Endothelial cell of umbilical vein (primary cell): ENCODE data around the gene SORCS2. TPM values are rescaled to one million over a fixed set of nuclear protein-coding genes. Genes with fewer than 3 reads are reported as not detected.

Experiments
- BruUV-seq: library from RNA; stranded (reverse); fragments of 400-500 nt; replicated peaks from 2 replicates; lab custom pipeline; 2021; lab: Mats Ljungman, UMichigan
- CTCF ChIA-PET: fragments of 300-600, 350-600 bp; sonication (Branson Sonifier 250); formaldehyde crosslinking; loops from one replicate; lab custom pipeline; 2021; ENCODE audit warnings: antibody characterized with exemption, inconsistent platforms; lab: Charles Lee
- POLR2A ChIA-PET: fragments of 300-600, 350-600 bp; sonication (Branson Sonifier 250); formaldehyde crosslinking; loops from one replicate; lab custom pipeline; 2021; ENCODE audit warnings: antibody characterized with exemption, inconsistent platforms; lab: Charles Lee
- DNase-seq: peaks from one replicate; pipeline ENCODE4 v3.0.0-alpha.2; 2011; ENCODE audit warnings: low read depth, low spot score
- FAIRE-seq: peaks from 2 replicates; lab custom pipeline; 2011; peaks lifted over from hg19 to GRCh38; lab: Jason Lieb, UNC
- H2AFZ ChIP-seq: 2 replicates; pipeline ENCODE4 v1.6.0; 2012; ENCODE audit warnings: low read depth, low read length, control low read depth, inconsistent platforms
- H3K27ac ChIP-seq: 2 replicates; pipeline ENCODE4 v1.5.1; 2011; ENCODE audit warnings: low read depth, mild to moderate bottlenecking, control low read depth, low read length, moderate library complexity; ENCODE audit not compliant: insufficient read depth
- H3K27me3 ChIP-seq, 2 experiments: 2 replicates each; pipeline versions ENCODE4 v1.6.0 to v1.6.1; 2011; ENCODE audit warnings: low read length in 2 of 2, mixed read lengths in 1 of 2; ENCODE audit not compliant: control insufficient read depth in 2 of 2, insufficient read depth in 2 of 2
- H3K36me3 ChIP-seq, 2 experiments: 2 replicates in 1 of 2; 3 replicates in 1 of 2; pipeline ENCODE4 v1.5.1; 2011; ENCODE audit warnings: low read length in 2 of 2, mild to moderate bottlenecking in 1 of 2, moderate library complexity in 1 of 2; ENCODE audit not compliant: control insufficient read depth in 2 of 2, insufficient read depth in 2 of 2; ENCODE audit errors: extremely low read depth in 1 of 2
- H3K4me1 ChIP-seq: 3 replicates; pipeline ENCODE4 v1.5.1; 2011; ENCODE audit warnings: mild to moderate bottlenecking, low read length; ENCODE audit not compliant: control insufficient read depth, insufficient read depth; ENCODE audit errors: extremely low read depth
- H3K4me2 ChIP-seq: 2 replicates; pipeline ENCODE4 v1.6.1; 2011; ENCODE audit warnings: low read length, control low read depth, mixed read lengths; ENCODE audit not compliant: insufficient read depth
- H3K4me3 ChIP-seq, 3 experiments: fragments of 200-600 bp in 1 of 3; sonication (generic), shearing (Covaris generic) in 1 of 3; replicated peaks in 1 of 3; 2 replicates each; pipeline ENCODE4 v1.5.1; 2011 to 2016; ENCODE audit warnings: control low read depth in 3 of 3, low read length in 3 of 3, mild to moderate bottlenecking in 2 of 3, inconsistent platforms in 1 of 3, low read depth in 1 of 3, moderate library complexity in 1 of 3; ENCODE audit not compliant: insufficient read depth in 1 of 3
- H3K79me2 ChIP-seq: 2 replicates; pipeline ENCODE4 v1.6.0; 2012; ENCODE audit warnings: low read length, inconsistent platforms; ENCODE audit not compliant: control insufficient read depth, insufficient read depth
- H3K9ac ChIP-seq: replicated peaks from 2 replicates; pipeline ENCODE3; 2011; ENCODE audit warnings: low read length, control low read depth; ENCODE audit not compliant: insufficient read depth; ENCODE audit errors: extremely low read depth
- H3K9me1 ChIP-seq: replicated peaks from 3 replicates; pipeline ENCODE4 v1.6.0; 2011; ENCODE audit warnings: mild to moderate bottlenecking, low read length; ENCODE audit not compliant: control insufficient read depth, insufficient read depth; ENCODE audit errors: extremely low read depth
- H3K9me3 ChIP-seq: replicated peaks from 2 replicates; pipeline ENCODE4 v1.5.1; 2012; ENCODE audit warnings: low read length, inconsistent platforms; ENCODE audit not compliant: control insufficient read depth, insufficient read depth
- H4K20me1 ChIP-seq: replicated peaks from 2 replicates; pipeline ENCODE3; 2011; ENCODE audit warnings: mild to moderate bottlenecking, low read length; ENCODE audit not compliant: control insufficient read depth, insufficient read depth; ENCODE audit errors: extremely low read depth
- CTCF ChIP-seq, 2 donors: IDR thresholded peaks; 1 replicate in 1 of 2; 2 replicates in 1 of 2; pipeline ENCODE4 v1.5.1; 2011; ENCODE audit warnings: low read length in 2 of 2, mild to moderate bottlenecking in 2 of 2, moderate library complexity in 2 of 2, control low read depth in 1 of 2, inconsistent platforms in 1 of 2, low read depth in 1 of 2; ENCODE audit not compliant: insufficient read depth in 1 of 2; ENCODE audit errors: extremely low read depth in 1 of 2
- EZH2 ChIP-seq: IDR thresholded peaks from 2 replicates; pipeline ENCODE4 v1.6.1; 2012; ENCODE audit warnings: borderline replicate concordance, low read depth, mild to moderate bottlenecking, moderate library complexity, low read length, inconsistent platforms; ENCODE audit not compliant: severe bottlenecking
- FOS ChIP-seq: IDR thresholded peaks from 2 replicates; pipeline ENCODE4 v1.6.1; 2011; ENCODE audit warnings: mild to moderate bottlenecking, low read length, moderate library complexity, borderline replicate concordance; ENCODE audit not compliant: insufficient read depth
- GATA2 ChIP-seq: IDR thresholded peaks from 2 replicates; pipeline ENCODE4 v1.7.0; 2011; ENCODE audit warnings: low read depth, mild to moderate bottlenecking, moderate library complexity, mixed read lengths, low read length; ENCODE audit not compliant: insufficient read length, insufficient read depth
- JUN ChIP-seq: IDR thresholded peaks from 2 replicates; pipeline ENCODE4 v1.6.1; 2011; ENCODE audit warnings: borderline replicate concordance, low read depth; ENCODE audit not compliant: insufficient read length, insufficient read depth
- MAX ChIP-seq: IDR thresholded peaks from 2 replicates; pipeline ENCODE4 v1.6.1; 2011; ENCODE audit not compliant: insufficient read depth, insufficient read length
- MYC ChIP-seq: IDR thresholded peaks from one replicate; pipeline ENCODE4 v1.6.1; 2011; ENCODE audit warnings: mild to moderate bottlenecking, low read depth, low read length
- POLR2A ChIP-seq: IDR thresholded peaks from 2 replicates; pipeline ENCODE4 v1.6.1; 2012; ENCODE audit warnings: low read depth, mild to moderate bottlenecking, control low read depth, low read length
- POLR2AphosphoS5 ChIP-seq: IDR thresholded peaks from 2 replicates; pipeline ENCODE4 v1.6.1; 2012; ENCODE audit warnings: low read depth, mild to moderate bottlenecking, control low read depth, low read length, moderate library complexity; ENCODE audit not compliant: insufficient read depth
- dilution Hi-C: fragments of 300-500 bp; cut with MboI; formaldehyde crosslinking; loops from one replicate; pipeline ENCODE4 v1.15.0; 2019; ENCODE audit warnings: low sequenced_read_pairs; ENCODE audit not compliant: extremely low pct_ligation_motif_present
- intact Hi-C: fragments of 100-400 bp; cut with micrococcal nuclease; formaldehyde crosslinking; loops from one replicate; pipeline ENCODE4 v1.10.0; 2022
- polyA plus RNA-seq, 4 experiments: library from polyadenylated mRNA; depleted of rRNA in 3 of 4; stranded (reverse) in 3 of 4; unstranded in 1 of 4; fragments of >200 nt; gene quantifications; 2 replicates each; pipeline versions ENCODE4 v1.2.1 to v1.2.3, GENCODE V29; 2011 to 2012; ENCODE audit warnings: missing spikeins in 1 of 4
- total RNA-seq: library from RNA; stranded (reverse); gene quantifications from 2 replicates; pipeline ENCODE4 v1.2.3, GENCODE V29; 2021

The SORCS2 gene
- total and polyA plus RNA-seq, 2 donors (not counting 3 experiments of a cell fraction or from before 2014, with no cell fraction given) = not detected

- Histone ChIP-seq H3K9me3 (no peaks in the 10 kb centered on the region), H3K4me1 (no peaks in the 10 kb centered on the region), H3K79me2 (peaks cover 8% of the 10 kb centered on the region), H3K27ac (no peak overlapping the region), H2AFZ (no peak overlapping the region), H3K36me3 (peaks cover 27 to 66% of the 10 kb centered on the region in 2 experiments), H4K20me1 (no peaks in the 10 kb centered on the region), H3K4me3 (no peak overlapping the region), H3K4me2 (no peak overlapping the region), H3K9me1 (no peaks in the 10 kb centered on the region), H3K27me3 (no peaks in the 10 kb centered on the region), H3K9ac (no peak overlapping the region)
- FAIRE-seq (no peak), DNase-seq (no peak)
- no peak for TF ChIP-seq MYC
- no peak for TF ChIP-seq JUN
- TF ChIP-seq MAX = no peak
- TF ChIP-seq GATA2 = no peak
- no peak for TF ChIP-seq FOS
- no TSS peak for BruUV-seq
- CTCF ChIA-PET = interaction anchor here (2.8 kb wide), 1 partner anchor 36 kb away, joined by 10 read pairs; no protein-coding TSS in a partner anchor
- dilution Hi-C loops (no loop called here), intact Hi-C loops (no loop called here)
- POLR2A ChIA-PET = no interaction called here
These were observed 573.7 kb downstream of the SORCS2 start for GRCh38 chr4:7766086-7766485.

- ChIA-PET POLR2A (no interaction called here), CTCF (interaction anchor here (2.8 kb wide), 1 partner anchor 35 kb away, joined by 10 read pairs; no protein-coding TSS in a partner anchor)
- dilution Hi-C loops (no loop called here), intact Hi-C loops (no loop called here)
- Histone ChIP-seq H3K4me2 (no peak overlapping the region), H3K27me3 (no peaks in the 10 kb centered on the region), H3K4me3 (no peak overlapping the region), H3K9ac (no peak overlapping the region), H3K9me3 (no peaks in the 10 kb centered on the region), H3K79me2 (peaks cover 8% of the 10 kb centered on the region), H3K9me1 (no peaks in the 10 kb centered on the region), H3K36me3 (peaks cover 30 to 67% of the 10 kb centered on the region in 2 experiments), H2AFZ (no peak overlapping the region), H3K4me1 (no peaks in the 10 kb centered on the region), H3K27ac (no peak overlapping the region), H4K20me1 (no peaks in the 10 kb centered on the region)
- no TSS peak for BruUV-seq
- FAIRE-seq (no peak), DNase-seq (peak; percentile 36)
- no peak for TF ChIP-seq POLR2AphosphoS5
- no peak for TF ChIP-seq POLR2A
- no peak for TF ChIP-seq CTCF (IDR thresholded peaks at IDR 0.05; ENCODE audit: extremely low read depth in 1 of 2, insufficient read depth in 1 of 2, low read depth in 1 of 2, low read length in 2 of 2)
- no peak for TF ChIP-seq GATA2
- TF ChIP-seq MAX = no peak
- TF ChIP-seq JUN = no peak
- no peak for TF ChIP-seq FOS
- no peak for TF ChIP-seq MYC
- TF ChIP-seq EZH2 = no peak
These were observed 574.5 kb downstream of the SORCS2 start for GRCh38 chr4:7766661-7767345.
